ENCODE data around the gene CHCHD6.

CHCHD6 gene

GRCh38 chr3:126946405-126946804 is 242.4 kb downstream of the CHCHD6 start:
- no peak for DNase-seq

- DNase-seq: no peak
Measured at GRCh38 chr3:126947429-126947828, 243.4 kb downstream of the CHCHD6 start.

- no peak for DNase-seq
Measured at GRCh38 chr3:126948980-126949535, 245.0 kb downstream of the CHCHD6 start.

- DNase-seq: no peak
Measured at GRCh38 chr3:126951561-126951960, 247.5 kb downstream of the CHCHD6 start.

- DNase-seq: no peak
Measured at GRCh38 chr3:126952261-126952982, 248.4 kb downstream of the CHCHD6 start.

GRCh38 chr3:126952983-126953660 is 249.1 kb downstream of the CHCHD6 start:
- DNase-seq: no peak

- DNase-seq: no peak
Measured at GRCh38 chr3:126954141-126954842, 250.3 kb downstream of the CHCHD6 start.

- DNase-seq: no peak
Measured at GRCh38 chr3:126955004-126955790, 251.2 kb downstream of the CHCHD6 start.

GRCh38 chr3:126956361-126956760 is 252.3 kb downstream of the CHCHD6 start:
- no peak for DNase-seq

- DNase-seq: no peak
Measured at GRCh38 chr3:126956866-126957650, 253.0 kb downstream of the CHCHD6 start.

GRCh38 chr3:126957776-126958637 is 254.0 kb downstream of the CHCHD6 start:
- DNase-seq: no peak

GRCh38 chr3:126958638-126959085 is 254.6 kb downstream of the CHCHD6 start:
- DNase-seq: no peak

GRCh38 chr3:126959136-126959920 is 255.3 kb downstream of the CHCHD6 start:
- no peak for DNase-seq

- no peak for DNase-seq
Measured at GRCh38 chr3:126959921-126960603, 256.0 kb downstream of the CHCHD6 start.

GRCh38 chr3:126960604-126960995 is 256.6 kb downstream of the CHCHD6 start:
- DNase-seq: no peak

- DNase-seq: no peak
Measured at GRCh38 chr3:126961191-126961790, 257.3 kb downstream of the CHCHD6 start.

GRCh38 chr3:126961791-126962461 is 257.9 kb downstream of the CHCHD6 start:
- no peak for DNase-seq

- DNase-seq: no peak
Measured at GRCh38 chr3:126962756-126963155, 258.7 kb downstream of the CHCHD6 start.

Data from bone marrow (tissue), 2 donors.